Stimulated activated CD4-positive, alpha-beta T cell treated with anti-CD3 and anti-CD28 coated beads, TNF-alpha, amount 100 ng/mL, for 48 hours (primary cell): ENCODE results near the gene CPNE1.
A peak's percentile ranks its signal among the peaks of the same experiment; 100 is the strongest.
"Not testable (repeated sequence)": the region's sequence is repeated elsewhere in the genome, so short reads cannot be mapped to it uniquely, and the experiment has no call there.

Experiments used
- DNase-seq, 3 donors: peaks; one replicate each; pipeline ENCODE4 v3.0.0-alpha.2; 2020; ENCODE audit warnings: low read depth in 3 of 3

Gene CPNE1

GRCh38 chr20:35698298-35699126, 33.8 kb upstream of the CPNE1 start:
- DNase-seq = no peak

- no peak for DNase-seq
Observed at GRCh38 chr20:35697696-35698297, 33.1 kb upstream of the CPNE1 start.

- DNase-seq = no peak
Observed at GRCh38 chr20:35695978-35696377, 31.3 kb upstream of the CPNE1 start.

DNA sequence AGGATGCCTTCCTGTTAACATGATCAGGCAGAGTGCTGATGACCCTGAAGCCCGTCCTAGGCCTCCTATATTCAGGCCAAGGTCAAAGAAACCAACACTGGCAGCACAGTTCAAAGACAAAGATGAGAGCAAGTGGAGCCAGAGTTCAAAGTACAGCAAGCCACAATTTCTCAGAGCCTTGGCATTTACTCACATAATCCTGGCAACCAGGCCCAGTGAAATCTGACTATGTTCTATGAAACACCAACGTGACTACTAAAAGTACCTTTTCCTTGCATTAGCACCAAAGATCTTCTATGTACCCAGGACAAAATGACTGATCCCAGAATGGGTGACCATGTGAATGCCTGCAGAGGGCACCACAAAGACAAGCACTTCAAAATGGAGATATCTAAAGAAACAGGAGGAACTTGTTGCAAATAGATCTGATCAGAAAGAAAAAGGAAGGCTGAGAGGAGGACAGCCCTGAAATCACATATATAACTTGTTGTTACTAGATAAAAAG, 30.6 kb upstream of the CPNE1 start:
- no peak for DNase-seq

DNA sequence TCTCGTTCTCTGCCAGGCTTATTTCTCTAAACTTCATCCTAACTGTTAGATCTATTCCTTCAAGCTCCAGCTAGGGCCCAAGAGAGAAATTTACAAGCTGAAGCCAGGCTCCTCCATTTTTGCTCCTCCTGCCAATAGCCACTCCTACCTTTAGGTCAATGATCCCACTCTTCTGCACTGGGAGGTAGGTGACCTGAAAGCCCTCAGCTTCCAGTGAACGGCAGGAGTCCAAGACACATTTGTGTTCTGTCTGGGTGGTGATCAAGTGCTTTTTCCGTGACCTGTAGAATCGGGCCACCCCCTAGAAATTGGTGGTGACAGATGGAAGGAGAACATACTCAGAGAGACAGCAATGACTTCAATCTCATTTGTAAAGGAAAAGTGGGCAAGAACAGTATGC, 25.6 kb upstream of the CPNE1 start:
- DNase-seq = no peak

DNA sequence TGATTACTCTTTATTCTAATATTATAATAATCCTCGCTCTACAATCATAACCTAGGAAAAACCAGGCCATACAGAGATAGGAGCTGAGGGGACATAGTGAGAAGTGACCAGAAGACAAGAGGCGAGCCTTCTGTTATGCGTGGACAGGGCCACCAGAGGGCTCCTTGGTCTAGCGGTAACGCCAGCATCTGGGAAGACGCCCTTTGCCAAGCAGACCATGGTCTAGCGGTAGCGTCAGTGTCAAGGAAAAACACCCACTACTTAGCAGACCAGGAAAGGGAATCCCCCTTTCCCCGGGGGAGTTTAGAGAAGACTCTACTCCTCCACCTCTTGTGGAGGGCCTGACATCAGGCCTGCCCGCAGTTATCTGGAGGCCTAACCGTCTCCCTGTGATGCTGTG, 22.2 kb upstream of the CPNE1 start:
- not testable (repeated sequence) for DNase-seq

DNA sequence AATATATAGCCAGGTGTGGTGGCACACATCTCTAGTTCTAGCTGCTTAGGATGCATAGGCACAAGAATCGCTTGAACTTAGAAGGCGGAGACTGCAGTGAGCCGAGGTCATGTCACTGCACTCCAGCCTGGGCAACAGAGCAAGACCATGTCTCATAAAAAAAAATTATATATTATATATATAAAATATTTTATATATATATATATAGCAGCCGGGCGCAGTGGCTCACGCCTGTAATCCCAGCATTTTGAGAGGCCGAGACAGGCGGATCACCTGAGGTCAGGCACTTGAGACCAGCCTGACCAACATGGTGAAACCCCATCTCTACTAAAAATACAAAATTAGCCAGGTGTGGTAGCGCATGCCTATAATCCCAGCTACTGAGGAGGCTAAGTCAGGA, 20.7 kb upstream of the CPNE1 start:
- not testable (repeated sequence) for DNase-seq

DNA sequence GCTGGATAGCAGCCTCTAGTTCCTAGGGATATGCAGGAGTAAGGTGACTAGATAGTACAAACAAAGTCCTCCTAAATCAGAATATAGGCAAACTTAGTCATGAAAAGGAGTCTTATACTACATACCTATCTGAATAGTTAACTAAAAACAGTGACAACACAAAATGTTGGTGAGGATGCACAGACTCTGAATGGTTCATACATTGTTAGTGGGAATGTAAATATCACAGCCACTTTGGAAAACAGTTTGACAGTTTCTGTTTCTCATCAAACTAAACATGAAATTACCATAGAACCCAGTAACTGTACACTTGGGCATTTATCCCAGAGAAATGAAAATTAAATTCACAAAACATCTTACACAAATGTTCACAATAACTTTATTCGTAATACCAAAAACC, 17.3 kb upstream of the CPNE1 start:
- no peak for DNase-seq

- DNase-seq = no peak
Observed at GRCh38 chr20:35680452-35681183, 15.9 kb upstream of the CPNE1 start.

DNA sequence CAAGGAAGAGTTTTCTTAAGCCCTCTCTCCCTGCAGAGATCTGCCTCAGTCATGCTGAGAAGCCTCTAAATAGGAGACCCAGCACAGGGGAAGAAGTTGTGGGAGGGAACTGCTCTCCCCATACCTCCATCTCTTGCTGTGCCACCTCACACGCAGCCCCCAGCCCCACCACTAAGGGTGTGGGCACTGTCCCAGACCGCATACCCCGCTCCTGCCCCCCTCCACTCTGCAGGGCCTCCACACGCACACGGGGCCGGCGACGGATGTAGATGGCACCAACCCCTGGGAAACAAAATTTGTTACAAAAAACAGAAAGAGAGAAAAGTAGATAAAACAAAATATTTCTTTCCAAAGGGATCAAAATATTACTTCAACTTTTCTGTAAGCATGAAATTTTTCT, 10.2 kb upstream of the CPNE1 start:
- no peak for DNase-seq

- DNase-seq = no peak
Observed at GRCh38 chr20:35673884-35674283, 9.2 kb upstream of the CPNE1 start.

DNA sequence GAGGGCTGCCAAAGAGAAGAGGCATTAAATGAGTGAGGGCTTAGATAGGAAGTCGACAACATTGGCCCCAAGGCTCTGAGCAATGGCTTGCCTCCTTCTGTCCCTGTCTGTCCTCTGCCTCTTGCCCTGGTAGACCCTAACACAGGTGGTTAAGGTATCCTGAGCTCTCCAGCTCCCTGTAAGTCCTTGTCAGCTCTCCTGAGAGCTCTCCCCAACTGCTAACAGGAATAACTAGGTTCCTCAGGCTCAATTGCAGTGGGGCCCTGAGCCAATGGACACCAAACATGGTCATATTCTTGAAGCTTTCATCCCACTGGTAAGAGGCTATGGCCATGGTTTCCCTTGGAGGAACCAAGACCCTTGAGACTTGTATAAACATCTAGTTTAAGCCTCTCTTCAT, 5.0 kb upstream of the CPNE1 start:
- no peak for DNase-seq

DNA sequence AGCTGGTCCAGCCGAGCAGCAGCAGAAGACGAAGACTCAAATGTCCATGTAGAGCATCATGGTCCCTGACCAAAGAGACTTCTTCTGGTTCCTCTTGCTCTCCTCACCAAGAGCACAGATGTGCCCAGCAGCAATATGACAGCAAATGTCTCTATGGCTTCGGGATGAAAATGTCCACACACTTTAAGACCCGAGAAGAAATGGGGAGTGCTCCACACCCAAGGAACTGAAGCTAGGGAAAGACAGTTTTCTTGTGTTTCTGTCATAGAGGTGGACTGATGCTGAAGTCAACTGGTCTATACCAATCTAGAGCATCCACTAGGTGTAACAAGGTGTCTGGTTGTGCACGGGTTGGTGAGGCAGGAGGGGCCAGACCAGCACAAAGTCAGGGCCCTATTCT, 4.5 kb upstream of the CPNE1 start:
- DNase-seq = no peak

DNA sequence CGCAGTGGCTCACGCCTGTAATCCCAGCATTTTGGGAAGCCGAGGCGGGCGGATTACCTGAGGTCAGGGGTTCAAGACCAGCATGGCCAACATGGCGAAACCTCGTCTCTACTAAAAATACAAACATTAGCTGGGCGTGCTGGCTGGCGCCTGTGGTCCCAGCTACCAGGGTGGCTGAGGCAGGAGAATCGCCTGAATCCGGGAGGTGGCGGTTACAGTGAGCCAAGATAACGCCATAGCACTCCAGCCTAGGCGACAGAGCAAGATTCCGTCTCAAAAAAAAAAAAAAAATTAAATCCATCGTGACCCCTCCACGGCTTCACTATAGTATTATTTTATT, 1.2 kb upstream of the CPNE1 start:
- no peak for DNase-seq

DNA sequence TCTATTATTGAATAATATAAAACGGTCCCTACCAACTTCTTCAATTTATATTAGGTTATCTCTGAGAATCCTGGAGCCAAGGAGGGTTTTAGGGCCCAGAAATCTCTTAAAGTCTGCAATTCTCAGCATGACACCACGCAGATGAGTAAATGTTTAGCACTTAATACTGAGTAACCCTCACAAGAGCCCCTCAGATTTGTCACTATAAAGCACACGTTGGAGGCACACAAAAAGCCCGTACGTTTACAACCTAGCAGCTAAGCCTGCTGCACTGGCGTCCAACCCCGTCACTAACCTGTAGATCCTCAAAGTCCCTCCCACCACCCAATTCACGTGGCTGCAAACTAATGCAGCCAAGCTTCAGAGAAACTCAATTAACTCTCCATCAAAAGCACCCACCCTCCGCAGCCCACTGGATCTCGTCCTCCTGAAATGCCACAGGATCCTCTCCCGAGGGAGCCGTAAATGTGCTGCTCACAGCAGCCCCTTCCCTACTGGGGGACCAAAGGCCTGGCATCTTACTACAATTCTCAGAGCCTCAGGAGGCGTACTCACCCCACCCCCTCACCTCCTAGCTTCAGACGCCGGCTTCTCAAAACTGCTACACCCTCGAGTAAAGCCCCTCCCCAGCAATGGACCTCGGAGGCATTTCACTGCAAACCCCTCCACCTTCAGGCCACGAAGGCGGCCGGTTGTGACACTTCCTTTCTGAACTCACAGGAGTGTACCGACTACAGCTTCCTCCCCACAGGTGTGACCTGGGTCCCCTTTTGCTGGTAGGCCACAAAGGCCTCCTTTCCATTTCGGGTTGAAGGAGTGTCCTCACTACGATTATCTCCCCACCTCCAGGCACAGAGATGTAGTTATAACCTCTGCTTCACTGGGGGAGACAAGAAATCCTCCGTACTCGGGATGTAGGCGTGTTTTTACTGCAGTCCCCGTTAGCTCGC, 909 bp downstream of the CPNE1 start:
- peak; percentile 26 to 47 (median 42) for DNase-seq

- no peak for DNase-seq
Observed at GRCh38 chr20:35662551-35662950, 2.1 kb downstream of the CPNE1 start.

DNA sequence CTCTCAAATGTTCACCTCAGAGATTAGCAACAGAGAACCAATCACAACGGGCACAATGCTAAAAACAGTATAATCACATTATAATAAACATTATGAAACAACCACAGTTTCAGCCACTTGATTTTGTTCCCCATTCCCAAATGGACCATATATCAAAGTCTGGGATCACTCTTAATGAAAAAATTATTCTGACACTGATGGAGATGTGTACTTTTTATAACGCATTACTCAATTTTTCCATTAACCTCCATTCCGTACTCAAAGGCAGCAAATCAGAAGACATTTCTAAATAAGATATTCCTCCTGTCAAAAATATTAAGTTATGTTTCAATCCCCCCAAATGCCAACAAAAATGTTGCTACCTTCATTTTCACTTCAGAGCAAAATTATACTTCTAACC, 2.8 kb downstream of the CPNE1 start:
- DNase-seq = no peak

DNA sequence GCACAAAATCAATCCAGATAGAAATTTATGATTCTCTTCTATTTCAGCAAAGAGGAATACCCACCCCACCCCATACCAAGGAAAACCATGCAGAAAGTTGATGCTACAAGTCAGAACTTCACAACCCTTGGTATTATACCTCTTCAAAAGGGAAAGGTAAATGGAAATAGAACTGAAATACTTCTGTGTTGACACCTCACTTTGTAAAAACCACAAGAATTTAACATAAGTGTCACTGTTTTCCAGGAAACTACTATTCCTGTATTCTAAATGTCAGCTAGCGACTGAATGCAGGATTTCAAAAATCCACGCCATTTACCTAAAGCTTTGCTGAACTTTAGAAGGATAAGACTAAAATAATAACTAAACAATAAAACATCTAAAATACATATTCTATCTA, 3.6 kb downstream of the CPNE1 start:
- DNase-seq = no peak

DNA sequence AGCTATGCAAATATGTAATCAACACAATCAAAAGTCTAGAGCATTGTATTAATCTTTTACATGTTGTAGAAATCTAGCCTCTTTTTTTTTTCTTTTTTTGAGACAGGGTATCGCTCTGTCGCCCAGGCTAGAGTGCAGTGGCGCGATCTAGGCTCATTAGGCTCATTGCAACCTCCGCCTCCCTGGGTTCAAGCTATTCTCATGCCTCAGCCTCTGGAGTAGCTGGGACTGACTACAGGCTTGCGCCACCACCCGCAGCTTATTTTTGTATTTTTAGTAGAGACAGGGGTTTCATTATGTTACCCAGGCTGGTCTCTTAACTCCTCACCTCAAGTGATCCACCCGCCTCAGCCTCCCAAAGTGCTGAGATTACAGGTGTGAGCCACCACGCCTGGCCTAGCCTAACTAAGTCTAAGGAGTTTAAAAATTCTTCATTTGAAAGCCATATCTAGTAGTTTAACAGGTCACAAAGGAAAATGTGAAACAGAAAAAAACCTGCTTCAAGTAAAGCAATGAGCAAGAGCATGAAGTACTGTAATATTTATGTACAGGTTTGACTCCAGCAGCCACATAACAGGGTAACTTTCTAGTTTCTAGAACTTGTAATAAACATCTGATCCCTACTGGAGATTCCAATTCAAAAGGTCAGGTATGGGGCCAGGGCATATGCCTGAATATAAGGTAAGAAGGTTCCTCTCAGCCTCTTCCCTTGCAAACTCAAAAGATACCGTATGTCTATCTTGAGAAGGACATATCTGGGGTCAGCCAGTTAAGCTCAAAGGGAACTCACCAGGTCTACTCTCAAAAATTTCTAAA, 4.4 kb downstream of the CPNE1 start:
- peak; percentile 6 to 50 (median 19) for DNase-seq

DNA sequence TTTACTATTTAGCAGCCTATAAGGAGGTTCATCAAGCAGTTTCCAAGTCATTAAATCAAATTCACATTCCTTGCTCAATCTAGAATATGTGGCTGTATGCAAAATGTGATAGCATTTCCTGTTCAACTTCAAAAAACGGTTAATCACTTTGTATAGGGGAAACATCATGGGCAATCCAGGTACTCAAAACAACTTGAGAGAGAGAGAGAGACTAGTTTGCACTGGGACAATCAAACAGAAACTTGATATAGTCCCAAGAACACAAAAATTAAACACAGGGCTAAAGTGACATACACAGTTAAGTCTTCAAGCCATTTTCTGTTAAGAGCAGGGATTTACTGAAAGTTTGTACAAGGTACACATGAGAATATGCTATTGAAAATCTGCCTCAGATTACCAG, 7.4 kb downstream of the CPNE1 start:
- DNase-seq = no peak

DNA sequence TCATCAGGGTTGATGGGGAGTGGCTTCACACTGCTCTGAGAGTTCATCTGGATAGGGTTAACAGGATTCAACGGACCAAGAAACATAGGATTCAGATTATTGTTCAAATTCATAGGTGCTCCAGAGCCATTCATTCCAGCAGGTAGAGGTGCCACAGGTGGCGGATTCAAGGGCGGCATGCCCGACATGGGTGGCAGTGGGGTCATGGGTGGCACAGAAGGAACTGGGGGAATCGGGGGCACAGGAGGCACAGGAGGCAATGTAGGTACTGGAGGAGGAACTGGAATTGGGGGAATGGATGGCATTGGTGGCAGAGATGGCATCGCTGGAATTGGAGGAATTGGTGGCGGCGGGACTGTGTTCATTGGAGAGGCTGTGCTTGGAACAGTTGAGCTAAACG, 10.3 kb downstream of the CPNE1 start:
- no peak for DNase-seq
